Hepatocyte (in vitro differentiated cells): ENCODE data around the gene VWA1.

Experiments
- EZH2 ChIP-seq: fragments of 200-600 bp; sonication (generic); IDR thresholded peaks from 2 replicates; pipeline ENCODE4 v1.6.1; 2016; ENCODE audit warnings: antibody characterized with exemption, mild to moderate bottlenecking, borderline replicate concordance
- EZH2phosphoT487 ChIP-seq: fragments of 200-600 bp; sonication (generic); IDR thresholded peaks from one replicate; pipeline ENCODE4 v1.6.1; 2018; ENCODE audit warnings: antibody characterized with exemption, mild to moderate bottlenecking, low read depth, moderate library complexity; ENCODE audit not compliant: unreplicated experiment, severe bottlenecking
- TF ChIP-seq, protein P1 (sequence below): fragments of 200-600 bp; sonication (generic); IDR thresholded peaks from 2 replicates; pipeline ENCODE4 v1.5.1; 2016; ENCODE audit warnings: antibody characterized with exemption, mild to moderate bottlenecking; ENCODE audit not compliant: poor library complexity

- TF ChIP-seq, protein P1, sequence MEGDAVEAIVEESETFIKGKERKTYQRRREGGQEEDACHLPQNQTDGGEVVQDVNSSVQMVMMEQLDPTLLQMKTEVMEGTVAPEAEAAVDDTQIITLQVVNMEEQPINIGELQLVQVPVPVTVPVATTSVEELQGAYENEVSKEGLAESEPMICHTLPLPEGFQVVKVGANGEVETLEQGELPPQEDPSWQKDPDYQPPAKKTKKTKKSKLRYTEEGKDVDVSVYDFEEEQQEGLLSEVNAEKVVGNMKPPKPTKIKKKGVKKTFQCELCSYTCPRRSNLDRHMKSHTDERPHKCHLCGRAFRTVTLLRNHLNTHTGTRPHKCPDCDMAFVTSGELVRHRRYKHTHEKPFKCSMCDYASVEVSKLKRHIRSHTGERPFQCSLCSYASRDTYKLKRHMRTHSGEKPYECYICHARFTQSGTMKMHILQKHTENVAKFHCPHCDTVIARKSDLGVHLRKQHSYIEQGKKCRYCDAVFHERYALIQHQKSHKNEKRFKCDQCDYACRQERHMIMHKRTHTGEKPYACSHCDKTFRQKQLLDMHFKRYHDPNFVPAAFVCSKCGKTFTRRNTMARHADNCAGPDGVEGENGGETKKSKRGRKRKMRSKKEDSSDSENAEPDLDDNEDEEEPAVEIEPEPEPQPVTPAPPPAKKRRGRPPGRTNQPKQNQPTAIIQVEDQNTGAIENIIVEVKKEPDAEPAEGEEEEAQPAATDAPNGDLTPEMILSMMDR: peak; percentile 54
- no peak for TF ChIP-seq EZH2
- TF ChIP-seq EZH2phosphoT487: no peak
Observed at GRCh38 chr1:1402072-1402900, 33.2 kb upstream of the VWA1 start.
